HG03095 (cell line): Measurements from ENCODE around the gene BACH2.
"Not testable (repeated sequence)": the region's sequence is repeated elsewhere in the genome, so short reads cannot be mapped to it uniquely, and the experiment has no call there.

Experiments
- ATAC-seq: cut with Tn5 transposase; IDR thresholded peaks from one replicate; pipeline ENCODE4 v1.9.1; 2021; ENCODE audit warnings: moderate library complexity; ENCODE audit not compliant: unreplicated experiment

The BACH2 gene

DNA sequence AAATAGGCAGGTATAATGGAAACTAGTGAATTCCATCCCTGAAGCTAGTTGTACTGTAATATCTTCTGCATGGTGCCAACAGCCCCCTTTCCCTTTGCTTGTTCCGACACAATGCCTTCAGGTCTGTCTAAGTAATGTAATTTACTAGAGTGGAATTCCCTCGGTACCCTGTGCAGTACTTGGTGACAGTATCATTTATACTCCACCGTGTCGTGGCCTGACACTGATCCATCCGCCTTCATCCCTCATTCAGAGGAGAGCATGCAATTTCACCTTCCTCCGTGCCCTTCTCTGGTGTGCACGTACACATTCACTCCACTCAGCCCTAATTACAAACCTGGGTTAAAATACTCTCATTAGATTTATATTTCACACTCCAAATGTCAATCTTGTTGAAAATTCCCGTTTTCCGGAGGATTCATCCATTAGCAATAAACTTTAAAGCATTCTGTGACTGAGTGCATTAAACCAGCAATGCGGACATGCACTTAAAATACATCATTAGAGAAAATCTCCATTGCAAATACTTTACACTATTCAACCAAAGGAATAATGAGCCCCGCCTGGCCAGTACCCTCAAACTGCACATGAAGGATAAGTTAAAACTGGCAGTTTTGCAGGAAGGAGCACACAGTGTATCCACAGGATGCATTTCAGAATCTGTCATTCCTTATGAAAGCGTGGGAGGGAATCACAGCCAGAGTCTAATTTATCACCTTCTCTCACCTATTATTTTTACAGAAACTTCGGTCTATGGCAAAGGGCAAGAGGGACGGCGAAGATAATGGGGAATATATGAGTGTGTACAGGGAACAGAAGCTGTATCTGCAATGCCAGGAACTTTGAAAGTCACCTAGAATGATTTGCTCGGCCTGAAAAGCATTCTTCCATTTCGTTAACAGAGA, 219.9 kb downstream of the BACH2 start:
- ATAC-seq, result no peak

DNA sequence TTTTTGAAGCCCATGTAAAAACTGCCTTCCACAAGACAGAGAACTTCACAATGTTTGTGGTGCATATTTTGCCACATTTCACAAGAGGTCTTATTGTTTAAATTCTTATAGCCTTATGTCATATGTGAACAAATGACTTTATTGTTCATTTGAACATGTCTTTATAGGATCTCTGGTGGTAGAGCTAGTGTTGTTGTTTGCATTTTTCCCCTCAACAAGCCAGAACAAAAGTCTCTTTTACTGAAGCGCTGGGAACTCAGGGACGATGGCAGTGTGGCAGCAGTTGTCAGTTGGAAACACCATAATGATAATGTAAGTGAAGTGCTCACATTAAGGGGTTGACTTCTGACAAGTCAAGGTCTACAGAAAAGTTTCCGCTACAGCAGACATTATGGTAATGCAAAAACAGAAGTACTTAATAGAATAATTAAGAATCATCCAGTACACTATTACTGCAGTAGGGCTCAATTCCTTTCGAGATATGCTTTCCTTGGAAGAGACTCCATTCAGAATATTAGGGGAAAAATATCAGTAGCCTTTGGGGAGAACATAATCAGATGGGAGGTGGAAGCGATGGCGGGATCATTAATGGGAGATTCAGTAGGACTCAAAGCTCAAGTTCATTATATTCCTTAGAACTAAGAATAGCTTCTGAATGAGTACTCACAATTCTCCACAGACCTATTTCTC, 222.3 kb downstream of the BACH2 start:
- ATAC-seq, result no peak

DNA sequence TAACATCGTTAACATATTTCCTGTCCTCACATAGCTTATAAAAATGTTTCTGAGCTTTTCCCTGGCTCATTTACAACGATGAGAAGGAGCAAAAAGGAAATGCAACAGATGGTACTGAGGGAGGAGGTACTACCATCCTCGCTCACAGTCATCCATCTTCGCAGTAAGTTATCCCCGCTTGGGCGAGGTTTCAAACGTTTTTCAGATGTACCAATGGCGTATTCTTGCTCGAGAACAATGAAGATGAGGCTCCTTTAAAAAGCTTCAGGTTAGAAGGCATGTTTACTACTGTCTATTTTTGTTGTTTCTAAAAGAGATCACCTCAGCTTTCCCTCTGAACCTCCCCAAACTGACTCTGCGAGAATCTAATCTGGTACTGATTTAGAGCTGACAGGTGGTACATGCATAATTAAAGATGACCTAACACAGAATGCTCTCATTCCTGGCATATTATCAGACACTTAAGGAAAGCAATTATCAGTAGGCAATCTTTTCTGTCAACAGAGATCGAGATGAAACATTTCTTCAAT, 223.6 kb downstream of the BACH2 start:
- ATAC-seq, result no peak

DNA sequence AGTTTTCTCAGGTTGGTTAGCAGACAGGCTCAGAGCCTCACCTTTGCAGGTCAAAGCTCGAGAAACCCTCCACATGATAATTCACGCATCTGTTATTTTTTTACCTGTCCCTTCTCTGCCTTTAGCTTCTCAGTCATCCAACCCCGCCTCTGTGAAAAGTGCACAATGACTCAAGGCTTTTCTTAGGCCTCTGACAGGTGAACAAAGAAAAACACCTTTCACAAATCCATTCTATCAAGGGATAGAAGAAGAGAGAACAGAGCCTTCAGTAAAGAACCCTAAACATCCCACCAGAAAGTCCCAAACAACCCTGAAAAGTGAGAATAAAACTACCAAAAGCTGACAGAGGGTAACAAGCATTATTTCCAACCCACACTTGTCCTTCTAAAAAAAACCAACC, 224.1 kb downstream of the BACH2 start:
- ATAC-seq, result no peak

DNA sequence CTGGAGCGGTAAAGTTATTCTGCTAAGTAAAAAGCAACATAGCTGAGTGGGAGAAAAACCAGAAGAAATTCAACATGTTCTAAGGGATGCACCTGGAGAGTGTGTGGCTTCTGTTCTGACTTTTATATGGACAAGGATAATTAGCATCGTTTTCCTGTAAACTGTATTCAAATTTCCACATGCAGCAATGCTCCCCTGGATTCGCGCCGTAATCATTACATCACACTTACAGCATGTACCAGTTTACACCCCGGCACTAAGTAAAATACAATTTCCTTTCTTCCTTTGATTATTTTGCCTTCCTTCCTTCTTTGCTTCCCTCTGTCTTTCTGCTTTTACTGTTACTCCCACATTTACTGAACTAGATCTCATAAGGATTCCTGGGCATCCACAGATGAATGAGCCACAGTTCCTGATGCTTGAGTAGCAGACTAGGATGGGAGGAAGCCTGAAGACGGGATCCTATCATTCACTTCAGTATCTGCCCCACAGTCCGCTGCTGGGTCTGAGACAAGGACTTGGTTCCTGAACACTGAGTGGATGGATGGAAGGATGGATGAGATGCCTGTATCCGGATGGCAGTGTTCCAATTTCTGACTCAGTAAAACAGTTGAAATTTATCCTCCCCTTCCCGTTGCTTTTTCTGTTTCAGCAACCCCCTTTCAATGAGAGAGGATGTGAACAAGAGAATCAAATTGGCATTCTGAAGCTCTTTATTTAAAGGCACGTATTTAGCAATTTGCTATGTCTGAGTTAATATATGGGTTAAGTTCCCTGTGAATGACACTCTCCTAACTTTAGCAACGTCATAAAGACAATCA, 227.7 kb downstream of the BACH2 start:
- ATAC-seq, result no peak

DNA sequence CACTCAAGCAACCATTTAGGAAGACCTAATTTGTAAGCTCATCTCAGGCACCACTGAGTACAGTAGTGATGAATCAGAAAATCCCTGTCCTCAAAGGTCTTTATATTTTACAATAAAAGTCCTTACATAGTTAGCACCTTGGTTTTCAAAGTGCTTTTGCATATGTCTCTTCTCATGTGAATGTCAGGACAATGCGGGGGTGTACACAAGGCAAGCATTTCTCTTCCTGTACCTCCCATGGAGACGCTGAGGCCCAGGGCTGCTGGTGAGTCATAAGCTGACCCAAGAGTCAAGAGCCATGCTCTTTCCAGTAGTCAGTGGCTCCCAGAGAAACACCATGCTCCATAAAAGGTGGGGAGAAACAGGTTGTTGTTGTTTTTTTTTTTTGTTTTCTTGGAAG, 228.4 kb downstream of the BACH2 start:
- no peak for ATAC-seq

DNA sequence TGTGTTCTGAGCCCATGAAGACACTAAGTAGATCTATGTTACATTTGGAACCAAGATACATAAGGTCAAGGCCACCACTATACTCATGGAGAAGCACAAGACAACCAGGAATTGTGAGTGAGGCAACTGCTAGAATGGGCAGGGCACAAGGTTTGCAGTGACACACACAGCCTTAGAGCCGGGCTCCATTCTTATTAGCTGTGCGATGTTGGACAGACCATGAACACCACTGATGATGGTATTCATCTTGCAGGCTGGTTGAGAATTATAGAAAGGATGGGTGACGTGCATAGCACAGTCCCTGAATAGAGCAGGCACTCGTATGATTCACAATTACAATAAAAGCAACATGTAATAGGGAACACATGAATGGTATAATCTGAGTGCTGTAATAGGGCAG, 229.9 kb downstream of the BACH2 start:
- no peak for ATAC-seq

DNA sequence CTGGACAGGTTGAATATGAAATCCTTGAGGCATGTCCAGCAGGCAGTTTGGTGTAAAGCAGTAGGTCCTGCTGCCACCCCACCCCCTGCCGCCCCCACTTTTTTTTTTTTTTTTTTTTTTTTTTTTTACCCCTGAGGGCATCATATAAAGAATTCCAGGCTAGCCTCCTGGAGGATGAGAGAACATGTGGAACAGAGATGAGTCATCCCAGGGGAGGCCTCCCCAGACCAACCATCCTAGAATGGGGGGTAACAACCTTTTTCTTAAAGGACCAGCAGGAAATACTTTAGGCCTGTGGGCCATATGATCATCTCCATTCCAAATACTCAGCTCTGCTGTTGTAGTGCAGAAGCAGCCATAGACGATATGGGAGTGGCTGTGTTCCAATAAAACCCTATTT, 231.5 kb downstream of the BACH2 start:
- no peak for ATAC-seq

DNA sequence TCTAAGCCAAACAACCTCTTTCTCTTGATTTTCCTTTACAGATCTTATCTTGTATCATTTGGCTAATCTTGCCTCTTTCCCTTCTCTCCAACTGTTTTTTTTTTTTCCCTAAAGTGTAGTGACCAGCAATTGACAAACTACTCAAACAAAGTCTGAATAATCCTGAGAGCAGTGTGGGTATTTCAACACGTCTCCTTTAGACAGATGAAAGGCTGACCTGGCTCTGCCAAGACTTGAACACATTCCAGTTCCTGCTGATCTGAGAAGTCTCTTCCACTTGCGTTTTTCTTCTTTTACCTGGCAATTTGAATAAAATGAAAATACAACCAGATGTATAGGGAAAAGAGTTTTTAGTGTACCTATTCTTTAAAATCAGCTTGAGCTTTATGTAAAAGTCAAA, 234.0 kb downstream of the BACH2 start:
- no peak for ATAC-seq

DNA sequence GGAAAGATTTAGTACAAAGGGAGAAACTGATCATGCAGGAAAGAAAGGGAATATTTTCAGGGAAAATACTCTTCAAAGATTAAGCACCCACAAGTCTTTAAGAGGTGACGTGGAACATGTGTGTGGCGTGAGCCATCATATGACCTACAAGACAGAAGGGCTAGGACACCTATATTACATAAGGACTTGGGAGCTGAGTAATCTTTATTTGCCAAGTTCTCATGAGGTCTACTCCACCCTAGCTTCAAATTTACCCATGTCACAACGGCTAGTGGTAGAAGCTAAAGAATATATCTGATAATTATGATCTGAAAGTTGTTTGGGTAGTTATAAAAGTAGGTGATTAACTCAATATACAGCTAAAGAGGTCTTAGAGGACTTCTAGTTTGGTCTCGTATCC, 234.6 kb downstream of the BACH2 start:
- no peak for ATAC-seq

DNA sequence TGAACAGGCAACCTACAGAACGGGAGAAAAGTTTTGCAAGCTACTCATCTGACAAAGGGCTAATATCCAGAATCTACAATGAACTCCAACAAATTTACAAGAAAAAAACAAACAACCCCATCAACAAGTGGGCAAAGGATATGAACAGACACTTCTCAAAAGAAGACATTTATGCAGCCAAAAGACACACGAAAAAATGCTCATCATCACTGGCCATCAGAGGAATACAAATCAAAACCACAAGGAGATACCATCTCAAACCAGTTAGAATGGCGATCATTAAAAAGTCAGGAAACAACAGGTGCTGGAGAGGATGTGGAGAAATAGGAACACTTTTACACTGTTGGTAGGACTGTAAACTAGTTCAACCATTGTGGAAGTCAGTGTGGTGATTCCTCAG, 237.5 kb downstream of the BACH2 start:
- not testable (repeated sequence) for ATAC-seq

DNA sequence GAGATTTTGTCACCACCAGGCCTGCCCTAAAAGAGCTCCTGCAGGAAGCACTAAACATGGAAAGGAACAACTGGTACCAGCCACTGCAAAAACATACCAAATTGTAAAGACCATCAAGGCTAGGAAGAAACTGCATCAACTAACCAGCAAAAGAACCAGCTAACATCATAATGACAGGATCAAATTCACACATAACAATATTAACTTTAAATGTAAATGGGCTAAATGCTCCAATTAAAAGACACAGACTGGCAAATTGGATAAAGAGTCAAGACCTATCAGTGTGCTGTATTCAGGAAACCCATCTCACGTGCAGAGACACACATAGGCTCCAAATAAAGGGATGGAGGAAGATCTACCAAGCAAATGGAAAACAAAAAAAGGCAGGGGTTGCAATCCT, 240.7 kb downstream of the BACH2 start:
- ATAC-seq, result not testable (repeated sequence)

DNA sequence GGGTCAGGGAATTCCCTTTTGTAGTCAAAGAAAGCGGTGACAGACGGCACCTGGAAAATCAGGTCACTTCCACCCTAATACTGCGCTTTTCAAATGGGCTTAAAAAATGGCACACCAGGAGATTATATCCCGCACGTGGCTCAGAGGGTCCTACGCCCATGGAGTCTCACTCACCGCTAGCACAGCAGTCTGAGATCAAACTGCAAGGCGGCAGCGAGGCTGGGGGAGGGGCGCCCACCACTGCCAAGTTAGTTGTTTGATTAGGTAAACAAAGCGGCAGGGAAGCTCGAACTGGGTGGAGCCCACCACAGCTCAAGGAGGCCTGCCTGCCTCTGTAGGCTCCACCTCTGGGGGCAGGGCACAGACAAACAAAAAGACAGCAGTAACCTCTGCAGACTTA, 242.4 kb downstream of the BACH2 start:
- ATAC-seq, result not testable (repeated sequence)

DNA sequence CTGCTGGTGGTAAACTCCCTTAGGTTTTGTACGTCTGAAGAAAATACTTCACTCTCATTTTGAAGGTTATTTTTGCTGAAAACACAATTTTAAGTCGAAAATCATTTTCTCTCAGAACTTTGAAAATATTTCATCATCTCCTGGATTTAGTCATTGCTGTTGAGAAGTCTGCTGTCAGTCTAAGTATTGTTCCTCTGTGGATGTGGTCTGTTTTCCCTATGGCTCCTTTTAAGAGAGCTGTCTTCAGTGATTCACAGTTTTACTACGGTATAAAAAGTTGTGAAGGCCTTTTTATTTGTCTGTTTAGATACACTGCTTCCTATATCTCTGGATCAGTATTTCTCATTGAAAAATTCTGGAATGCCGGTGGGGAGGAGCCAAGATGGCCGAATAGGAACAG, 243.0 kb downstream of the BACH2 start:
- no peak for ATAC-seq

DNA sequence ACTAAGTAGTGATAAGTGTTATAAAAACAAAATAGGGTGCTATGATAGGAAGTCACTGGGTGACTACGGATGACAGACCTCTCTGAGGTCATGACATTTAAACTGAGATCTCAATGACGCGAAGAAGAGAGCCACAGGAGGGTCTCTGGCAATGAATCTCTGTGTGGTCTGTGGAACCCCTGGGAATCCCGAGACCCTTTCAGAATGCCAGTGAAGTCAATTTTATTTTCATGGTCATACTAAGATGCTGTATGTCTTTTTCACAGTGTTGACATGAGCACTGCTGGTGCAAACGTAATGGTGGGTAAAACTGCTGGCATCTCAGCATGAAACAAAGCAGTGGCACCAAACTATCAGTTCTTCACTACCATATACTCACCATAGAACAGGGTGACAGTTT, 247.3 kb downstream of the BACH2 start:
- ATAC-seq, result no peak

DNA sequence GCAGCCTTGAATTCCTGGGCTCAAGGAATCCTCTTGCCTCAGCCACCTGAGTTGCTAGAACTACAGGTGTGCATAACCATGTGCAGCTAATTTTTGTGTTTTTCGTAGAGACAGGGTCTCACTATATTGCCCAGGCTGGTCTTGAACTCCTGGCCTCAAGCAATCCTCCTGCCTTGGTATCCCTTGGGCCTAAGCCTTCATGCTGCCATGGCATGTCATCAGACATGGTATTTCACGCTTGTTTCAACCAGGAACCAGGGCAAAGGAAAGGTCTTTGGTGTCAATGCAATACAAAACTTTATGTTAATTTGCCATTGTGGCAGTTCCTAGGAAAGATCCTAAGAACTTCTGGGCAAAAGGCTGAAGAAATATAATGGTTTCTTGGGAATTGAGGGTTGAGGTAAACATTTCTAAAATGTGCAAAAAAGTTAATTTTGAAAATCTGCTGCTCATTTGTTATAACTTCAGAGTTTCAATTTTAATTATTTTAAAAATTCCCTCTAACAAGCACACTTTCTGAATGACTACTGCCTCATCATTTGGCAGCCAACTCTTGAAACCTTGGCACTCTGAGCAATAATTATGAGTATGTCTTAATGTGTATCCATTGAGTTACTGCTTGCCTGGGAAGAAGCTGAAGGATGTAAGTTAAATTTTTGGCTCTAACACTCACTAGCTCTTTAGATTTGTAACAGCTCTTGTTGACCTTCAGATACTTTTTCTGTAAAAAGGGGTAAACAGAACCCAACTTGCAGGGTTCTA, 248.3 kb downstream of the BACH2 start:
- ATAC-seq, result no peak

DNA sequence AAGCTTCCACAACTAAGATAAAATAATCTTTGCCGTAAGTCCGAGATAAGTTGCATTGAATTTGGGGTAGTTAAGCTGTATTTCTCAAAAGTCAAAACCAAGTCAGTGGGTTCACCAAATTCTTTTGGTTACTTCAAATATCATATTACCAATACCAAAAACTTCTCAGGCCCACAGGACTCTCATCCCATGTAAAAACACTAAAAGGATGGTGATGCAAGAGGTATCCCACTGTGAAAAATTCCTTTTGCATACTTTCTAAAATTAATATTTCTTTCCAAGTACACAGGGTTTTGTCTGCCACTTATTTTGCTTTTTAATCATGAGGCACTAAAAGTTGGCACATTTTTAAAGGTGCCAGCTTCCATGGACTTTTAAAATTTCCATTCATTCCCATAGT, 251.1 kb downstream of the BACH2 start:
- no peak for ATAC-seq

DNA sequence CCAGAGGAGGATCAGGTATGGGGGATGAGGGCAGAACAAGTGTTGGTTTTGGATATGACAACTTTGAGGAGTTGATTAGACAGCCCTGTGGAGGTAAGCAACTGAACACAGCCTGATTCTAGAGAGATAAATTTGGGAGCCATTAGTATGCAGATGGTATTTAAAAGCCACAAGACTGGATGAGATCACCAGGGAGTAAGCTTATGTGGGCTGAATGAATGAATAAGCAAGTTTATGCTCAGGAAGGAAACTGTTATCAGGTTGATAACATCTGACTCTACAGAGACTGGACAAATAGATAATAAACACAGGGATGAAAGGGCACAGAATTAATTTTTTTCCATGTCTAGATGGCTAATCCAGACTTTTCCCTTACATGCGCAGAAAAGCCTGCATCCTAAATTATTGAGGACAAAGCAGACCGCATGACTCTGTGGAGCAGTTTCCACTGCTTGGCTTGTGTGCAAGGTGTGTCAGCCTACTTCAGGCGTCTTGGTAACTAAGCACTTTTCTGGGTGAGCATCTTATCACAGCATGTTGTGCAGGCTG, 251.7 kb downstream of the BACH2 start:
- no peak for ATAC-seq

DNA sequence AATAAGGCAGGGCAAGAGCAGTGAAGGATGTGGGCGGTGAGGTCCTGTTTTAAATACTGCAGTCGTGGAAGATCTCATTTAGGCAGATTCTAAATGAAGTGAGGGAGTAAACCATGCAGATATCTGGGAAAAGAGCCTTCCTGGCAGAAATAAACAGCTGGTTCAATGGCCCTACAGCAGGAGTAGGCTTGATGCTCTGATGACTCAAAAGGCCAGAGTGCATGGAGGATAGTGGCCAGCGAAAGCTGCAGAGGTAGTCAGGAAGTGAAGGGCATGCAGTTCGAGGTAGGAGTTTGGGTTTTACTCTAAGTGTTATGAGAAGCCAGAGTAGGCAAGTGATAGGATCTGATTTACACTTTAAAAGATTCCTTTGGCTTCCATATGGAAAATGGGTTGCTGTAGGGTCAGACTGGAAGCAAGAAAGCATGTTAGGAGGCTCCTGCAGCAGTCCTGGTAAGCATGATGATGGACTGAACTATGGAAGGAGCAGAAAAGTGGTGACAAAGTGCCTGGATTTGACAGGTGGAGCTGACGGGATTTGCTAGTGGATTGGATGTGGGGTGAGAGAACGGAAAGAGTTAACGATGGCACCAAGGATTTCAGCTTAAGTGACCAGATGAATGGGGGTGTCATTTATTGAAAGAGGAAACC, 252.3 kb downstream of the BACH2 start:
- no peak for ATAC-seq

DNA sequence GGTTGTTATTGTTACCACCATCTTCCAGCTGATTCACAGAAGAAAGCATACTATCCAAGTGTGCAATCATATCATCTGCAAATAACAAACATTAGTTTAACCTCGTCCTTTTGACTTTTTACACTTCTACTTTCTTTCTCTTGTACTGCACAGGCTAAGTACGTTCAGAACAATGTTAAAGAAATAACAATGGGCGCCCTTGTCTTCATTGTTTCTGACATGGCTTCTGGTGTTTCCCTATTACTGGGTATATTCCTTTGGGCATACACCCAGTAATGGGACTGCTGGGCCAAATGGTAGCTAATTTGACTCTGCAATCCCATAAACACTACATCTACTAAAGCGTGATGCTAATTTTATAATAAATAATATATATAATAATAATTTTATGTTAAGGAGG, 255.7 kb downstream of the BACH2 start:
- no peak for ATAC-seq
